Fibroblast of lung (primary cell): ENCODE measurements around the gene PTX4. TPM values are rescaled to one million over a fixed set of nuclear protein-coding genes. Genes with fewer than 3 reads are reported as not detected.

Experiments used
- DNase-seq, 2 donors: peaks; one replicate each; pipeline versions ENCODE4 v3.0.0 to v3.0.0-alpha.2; 2010; ENCODE audit warnings: low read depth in 2 of 2
- H2AFZ ChIP-seq: 2 replicates; pipeline ENCODE4 v1.5.1; 2012; ENCODE audit warnings: low read length, control low read depth, inconsistent platforms
- H3K27ac ChIP-seq: 2 replicates; pipeline ENCODE4 v1.5.1; 2011; ENCODE audit warnings: low read length, control low read depth; ENCODE audit not compliant: insufficient read depth
- H3K27me3 ChIP-seq: 2 replicates; pipeline ENCODE4 v1.5.1; 2011; ENCODE audit warnings: mild to moderate bottlenecking, low read length; ENCODE audit not compliant: control insufficient read depth, insufficient read depth
- H3K36me3 ChIP-seq: 2 replicates; pipeline ENCODE4 v1.5.1; 2011; ENCODE audit warnings: low read length; ENCODE audit not compliant: control insufficient read depth, insufficient read depth
- H3K4me1 ChIP-seq: 2 replicates; pipeline ENCODE4 v1.5.1; 2011; ENCODE audit warnings: low read length; ENCODE audit not compliant: control insufficient read depth, insufficient read depth; ENCODE audit errors: extremely low read depth
- H3K4me2 ChIP-seq: 2 replicates; pipeline ENCODE4 v1.5.1; 2011; ENCODE audit warnings: low read length, control low read depth; ENCODE audit not compliant: insufficient read depth; ENCODE audit errors: extremely low read depth
- H3K4me3 ChIP-seq, 4 experiments: fragments of 200-600 bp in 1 of 4; sonication (generic) in 1 of 4; replicated peaks in 1 of 4; 2 replicates each; pipeline ENCODE4 v1.5.1; 2011 to 2016; ENCODE audit warnings: low read length in 4 of 4, low read depth in 3 of 4, mild to moderate bottlenecking in 3 of 4, control low read depth in 2 of 4, inconsistent platforms in 1 of 4, mixed read lengths in 1 of 4; ENCODE audit not compliant: insufficient read depth in 1 of 4; ENCODE audit errors: control extremely low read depth in 1 of 4
- H3K79me2 ChIP-seq: 2 replicates; pipeline ENCODE4 v1.5.1; 2012; ENCODE audit warnings: mild to moderate bottlenecking, low read length, inconsistent platforms; ENCODE audit not compliant: control insufficient read depth, insufficient read depth
- H3K9ac ChIP-seq: 2 replicates; pipeline ENCODE4 v1.5.1; 2011; ENCODE audit warnings: mild to moderate bottlenecking, low read length, control low read depth; ENCODE audit not compliant: insufficient read depth
- H3K9me3 ChIP-seq: 2 replicates; pipeline ENCODE4 v1.5.1; 2012; ENCODE audit warnings: low read depth, low read length; ENCODE audit not compliant: control insufficient read depth, insufficient read depth
- H4K20me1 ChIP-seq: 2 replicates; pipeline ENCODE4 v1.5.1; 2011; ENCODE audit warnings: low read length; ENCODE audit not compliant: control insufficient read depth, insufficient read depth; ENCODE audit errors: extremely low read depth
- EZH2 ChIP-seq: IDR thresholded peaks from 2 replicates; pipeline ENCODE4 v1.5.1; 2012; ENCODE audit warnings: low read length, control low read depth, mild to moderate bottlenecking; ENCODE audit errors: missing control alignments
- polyA plus RNA-seq, 2 donors: library from polyadenylated mRNA; depleted of rRNA in 1 of 2; stranded (reverse) in 1 of 2; unstranded in 1 of 2; fragments of >200 nt; gene quantifications; 2 replicates each; pipeline ENCODE4 v1.2.1, GENCODE V29; 2011 to 2012; ENCODE audit warnings: missing spikeins in 1 of 2
- total RNA-seq: library from RNA; depleted of rRNA; stranded (reverse); fragments of >200 nt; gene quantifications from 2 replicates; pipeline ENCODE4 v1.2.1, GENCODE V29; 2014
- TF ChIP-seq, protein P1 (sequence below), 2 donors: IDR thresholded peaks in 1 of 2; conservative IDR thresholded peaks in 1 of 2; 1 replicate in 1 of 2; 2 replicates in 1 of 2; pipeline ENCODE4 v1.5.1; 2011 to 2012; ENCODE audit warnings: low read length in 2 of 2, control low read depth in 1 of 2, inconsistent platforms in 1 of 2, low read depth in 1 of 2, mild to moderate bottlenecking in 1 of 2

Gene PTX4
- total and polyA plus RNA-seq, 2 donors (not counting 1 experiment from before 2014, with no cell fraction given), result not detected

DNA sequence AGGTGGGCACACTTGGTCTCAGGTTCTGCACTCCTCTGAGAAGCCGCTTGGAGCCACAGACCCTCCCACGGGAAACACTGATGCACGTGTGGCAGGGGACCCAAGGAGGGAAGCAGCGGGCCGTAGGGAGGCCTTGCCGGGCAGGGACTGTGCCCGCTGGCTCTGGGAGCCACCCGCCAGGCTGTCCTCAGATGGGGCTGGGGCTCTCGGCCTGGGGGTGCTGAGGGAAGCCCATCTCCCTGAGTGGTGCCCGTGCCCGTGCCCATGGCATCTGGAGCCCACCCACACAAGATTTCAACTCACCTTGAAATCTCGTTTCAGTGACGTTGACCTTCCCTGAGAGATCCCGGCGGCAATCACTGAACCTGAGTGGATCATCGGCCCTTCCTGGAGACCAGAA lies 31.8 kb downstream of the PTX4 start:
- DNase-seq, result no peak
- Histone ChIP-seq H3K4me3 (no peak overlapping the region), H3K4me1 (no peaks in the 10 kb centered on the region), H2AFZ (no peak overlapping the region), H3K27me3 (no peaks in the 10 kb centered on the region), H3K9ac (no peak overlapping the region), H3K27ac (no peak overlapping the region), H3K4me2 (no peak overlapping the region), H3K9me3 (no peaks in the 10 kb centered on the region), H4K20me1 (no peaks in the 10 kb centered on the region), H3K79me2 (no peaks in the 10 kb centered on the region), H3K36me3 (peaks cover 15% of the 10 kb centered on the region)
- TF ChIP-seq, protein P1, sequence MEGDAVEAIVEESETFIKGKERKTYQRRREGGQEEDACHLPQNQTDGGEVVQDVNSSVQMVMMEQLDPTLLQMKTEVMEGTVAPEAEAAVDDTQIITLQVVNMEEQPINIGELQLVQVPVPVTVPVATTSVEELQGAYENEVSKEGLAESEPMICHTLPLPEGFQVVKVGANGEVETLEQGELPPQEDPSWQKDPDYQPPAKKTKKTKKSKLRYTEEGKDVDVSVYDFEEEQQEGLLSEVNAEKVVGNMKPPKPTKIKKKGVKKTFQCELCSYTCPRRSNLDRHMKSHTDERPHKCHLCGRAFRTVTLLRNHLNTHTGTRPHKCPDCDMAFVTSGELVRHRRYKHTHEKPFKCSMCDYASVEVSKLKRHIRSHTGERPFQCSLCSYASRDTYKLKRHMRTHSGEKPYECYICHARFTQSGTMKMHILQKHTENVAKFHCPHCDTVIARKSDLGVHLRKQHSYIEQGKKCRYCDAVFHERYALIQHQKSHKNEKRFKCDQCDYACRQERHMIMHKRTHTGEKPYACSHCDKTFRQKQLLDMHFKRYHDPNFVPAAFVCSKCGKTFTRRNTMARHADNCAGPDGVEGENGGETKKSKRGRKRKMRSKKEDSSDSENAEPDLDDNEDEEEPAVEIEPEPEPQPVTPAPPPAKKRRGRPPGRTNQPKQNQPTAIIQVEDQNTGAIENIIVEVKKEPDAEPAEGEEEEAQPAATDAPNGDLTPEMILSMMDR (conservative IDR thresholded peaks at IDR 0.05 in 1 of 2, IDR thresholded peaks at IDR 0.05 in 1 of 2; ENCODE audit: low read depth in 1 of 2, low read length in 2 of 2), result no peak
- TF ChIP-seq EZH2, result no peak

DNA sequence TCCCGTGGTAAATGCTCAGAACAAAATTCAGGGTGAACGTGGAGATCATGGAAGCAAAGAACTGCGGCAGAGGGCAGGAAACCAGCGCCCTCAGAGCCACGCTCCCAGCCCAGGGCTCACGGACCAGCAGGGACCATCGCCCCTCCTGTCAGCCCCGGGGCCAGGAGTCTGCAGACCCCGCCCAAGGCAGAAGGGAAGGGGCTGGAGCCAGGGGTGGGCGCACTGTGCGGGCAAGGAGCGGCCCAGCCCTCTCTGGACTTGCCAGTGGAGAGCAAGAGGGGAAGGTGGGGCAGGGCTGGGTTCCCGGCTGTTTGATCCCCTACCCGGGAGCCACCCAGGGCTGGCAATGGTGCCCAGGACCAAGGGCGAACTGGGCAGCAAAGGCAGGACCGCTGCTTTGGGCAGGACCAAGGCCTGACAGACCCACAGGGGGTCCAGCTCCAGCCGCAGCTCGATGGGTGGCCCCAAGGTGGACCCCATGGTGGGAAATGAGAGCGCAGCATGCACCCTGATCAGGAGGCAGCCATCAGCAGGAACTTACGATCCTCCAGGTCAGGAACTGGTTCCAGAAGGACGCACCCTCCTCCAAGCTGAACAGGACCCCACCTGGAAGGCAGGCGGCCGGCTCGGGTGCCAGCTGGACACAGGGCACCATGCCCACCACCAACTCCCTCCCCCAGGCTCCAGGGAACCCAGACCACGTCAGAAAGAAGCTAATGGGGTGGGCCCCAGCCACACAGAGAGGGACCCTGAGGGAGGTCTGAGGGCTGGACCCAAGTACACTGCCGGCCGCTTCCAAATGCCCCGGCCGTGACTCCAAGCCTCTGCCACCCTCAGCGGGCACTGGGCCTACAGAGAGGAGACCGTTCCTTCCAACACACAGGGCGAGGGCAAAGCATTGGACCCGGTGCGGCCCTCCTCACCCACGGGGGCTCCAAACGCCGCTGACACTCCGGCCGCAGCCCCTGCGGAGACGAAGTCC lies 33.3 kb downstream of the PTX4 start:
- Histone ChIP-seq H3K36me3 (peaks cover 17% of the 10 kb centered on the region), H3K79me2 (no peaks in the 10 kb centered on the region), H3K4me2 (no peak overlapping the region), H4K20me1 (no peaks in the 10 kb centered on the region), H2AFZ (no peak overlapping the region), H3K9me3 (no peaks in the 10 kb centered on the region), H3K9ac (no peak overlapping the region), H3K27me3 (no peaks in the 10 kb centered on the region), H3K27ac (no peak overlapping the region), H3K4me3 (no peak overlapping the region), H3K4me1 (no peaks in the 10 kb centered on the region)
- no peak for TF ChIP-seq EZH2
- TF ChIP-seq, protein P1 (conservative IDR thresholded peaks at IDR 0.05 in 1 of 2, IDR thresholded peaks at IDR 0.05 in 1 of 2; ENCODE audit: low read depth in 1 of 2, low read length in 2 of 2), result no peak
- DNase-seq, result no peak

DNA sequence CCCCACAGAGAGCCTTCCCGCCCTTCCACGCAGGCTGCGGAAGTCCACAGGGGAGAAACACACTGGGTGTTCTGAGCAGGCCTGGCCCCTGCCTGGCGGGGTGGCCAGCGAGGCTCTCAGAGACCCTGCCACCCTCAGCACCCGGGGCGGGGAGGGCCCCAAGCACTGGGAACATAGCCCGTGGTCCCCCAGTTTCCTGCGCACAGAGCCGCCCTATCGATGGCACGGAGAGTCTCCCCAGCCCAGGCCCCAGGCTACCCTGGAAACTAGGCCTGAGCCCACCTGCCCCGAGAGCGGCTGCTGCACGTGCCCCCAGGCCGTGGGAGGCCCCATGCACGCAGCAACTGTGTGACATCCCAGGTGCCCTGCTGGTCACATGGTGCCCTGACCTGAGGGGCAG lies 34.2 kb downstream of the PTX4 start:
- no peaks in the 10 kb centered on the region for H3K4me1 ChIP-seq
- no peak overlapping the region for H3K4me3 ChIP-seq
- H3K9ac ChIP-seq, result no peak overlapping the region
- H3K27me3 ChIP-seq, result no peaks in the 10 kb centered on the region
- no peak overlapping the region for H3K27ac ChIP-seq
- no peak for DNase-seq
- H3K9me3 ChIP-seq, result no peaks in the 10 kb centered on the region
- no peaks in the 10 kb centered on the region for H4K20me1 ChIP-seq
- peaks cover 13% of the 10 kb centered on the region for H3K36me3 ChIP-seq
- H3K4me2 ChIP-seq, result no peak overlapping the region
- H2AFZ ChIP-seq, result no peak overlapping the region
- TF ChIP-seq, protein P1 (conservative IDR thresholded peaks at IDR 0.05 in 1 of 2, IDR thresholded peaks at IDR 0.05 in 1 of 2; ENCODE audit: low read depth in 1 of 2, low read length in 2 of 2), result no peak
- no peak for TF ChIP-seq EZH2
- H3K79me2 ChIP-seq, result no peaks in the 10 kb centered on the region
